HCT116 (cell line): Measurements from ENCODE around the gene DNAJA2. TPM values are rescaled to one million over a fixed set of nuclear protein-coding genes. Genes with fewer than 3 reads are reported as not detected.

Source experiments
- ATAC-seq: fragments of 200-7000 bp; cut with Tn5 transposase; 2 replicates; pipeline ENCODE4 v1.9.1; 2020; ENCODE audit warnings: mild to moderate bottlenecking, moderate library complexity
- BruUV-seq: library from RNA; stranded (reverse); fragments of 400-500 nt; replicated peaks from 2 replicates; lab custom pipeline; 2021; lab: Mats Ljungman, UMichigan
- CTCF ChIA-PET: fragments of 300-600 bp; sonication (Branson Sonifier 250); formaldehyde crosslinking; loops from one replicate; lab custom pipeline; 2021; ENCODE audit warnings: antibody characterized with exemption; lab: Charles Lee
- POLR2A ChIA-PET: fragments of 300-600, 350-600 bp; sonication (Branson Sonifier 250); formaldehyde crosslinking; loops from one replicate; lab custom pipeline; 2021; ENCODE audit warnings: antibody characterized with exemption; lab: Charles Lee
- RAD21 ChIA-PET, 2 experiments: fragments of 300-600 bp; sonication (Branson Sonifier 250); formaldehyde crosslinking; loops; one replicate each; lab custom pipeline; 2023; ENCODE audit warnings: low total read pairs in 2 of 2; ENCODE audit not compliant: uncharacterized antibody in 2 of 2, unreplicated experiment in 2 of 2, low non-redundant PET in 1 of 2; lab: Charles Lee
- DNase-seq: peaks from one replicate; pipeline ENCODE4 v3.0.0-alpha.2; 2010; ENCODE audit warnings: low read depth, low spot score
- H2AFZ ChIP-seq: fragments of 200-600 bp; shearing (Covaris generic), sonication (generic); 2 replicates; pipeline ENCODE4 v1.6.1; 2017; ENCODE audit warnings: low read depth, mixed run types, mixed read lengths, antibody characterized with exemption, low read length; ENCODE audit not compliant: poor library complexity, severe bottlenecking
- H3K27ac ChIP-seq: 2 replicates; pipeline ENCODE4 v1.5.1; 2012; ENCODE audit warnings: low read depth, low read length
- H3K27me3 ChIP-seq: fragments of 200-600 bp; sonication (generic); 2 replicates; pipeline ENCODE4 v1.6.1; 2016; ENCODE audit warnings: mixed run types, low read length, mixed read lengths; ENCODE audit not compliant: insufficient read depth
- H3K36me3 ChIP-seq, 2 experiments: fragments of 200-500 bp in 1 of 2; fragments of 200-600 bp in 1 of 2; sonication (Bioruptor generic) in 1 of 2; sonication (generic) in 1 of 2; 2 replicates each; pipeline versions ENCODE4 v1.5.1 to v1.6.1; 2014 to 2016; ENCODE audit warnings: low read length in 2 of 2, inconsistent platforms in 1 of 2, mixed read lengths in 1 of 2, mixed run types in 1 of 2; ENCODE audit not compliant: insufficient read depth in 2 of 2, control insufficient read depth in 1 of 2
- H3K4me1 ChIP-seq, 2 experiments: fragments of 200-600 bp in 1 of 2; sonication (generic) in 1 of 2; 2 replicates each; pipeline versions ENCODE4 v1.5.1 to v1.6.1; 2012 to 2017; ENCODE audit warnings: low read length in 2 of 2, inconsistent platforms in 1 of 2, mild to moderate bottlenecking in 1 of 2, mixed read lengths in 1 of 2, mixed run types in 1 of 2, moderate library complexity in 1 of 2; ENCODE audit not compliant: insufficient read depth in 2 of 2, control insufficient read depth in 1 of 2
- H3K4me2 ChIP-seq: fragments of 200-600 bp; sonication (generic); 2 replicates; pipeline ENCODE4 v1.6.1; 2017; ENCODE audit warnings: mixed run types, low read length, mixed read lengths
- H3K4me3 ChIP-seq, 2 experiments: fragments of 200-600 bp in 1 of 2; sonication (generic) in 1 of 2; replicated peaks in 1 of 2; 2 replicates each; pipeline ENCODE4 v1.5.1; 2011 to 2016; ENCODE audit warnings: low read length in 2 of 2, control low read depth in 1 of 2, low read depth in 1 of 2, mild to moderate bottlenecking in 1 of 2, mixed read lengths in 1 of 2, mixed run types in 1 of 2
- H3K79me2 ChIP-seq: fragments of 200-600 bp; sonication (generic); 2 replicates; pipeline ENCODE4 v1.6.1; 2017; ENCODE audit warnings: mild to moderate bottlenecking, mixed run types, low read length, moderate library complexity, mixed read lengths; ENCODE audit not compliant: insufficient read depth
- H3K9ac ChIP-seq: fragments of 200-600 bp; sonication (generic); 2 replicates; pipeline ENCODE4 v1.6.1; 2016; ENCODE audit warnings: low read length, mixed read lengths
- H3K9me2 ChIP-seq: fragments of 200-600 bp; sonication (generic), shearing (Covaris generic); 2 replicates; pipeline ENCODE4 v1.6.1; 2017; ENCODE audit warnings: mixed run types, mild to moderate bottlenecking, moderate library complexity; ENCODE audit not compliant: insufficient read depth
- H3K9me3 ChIP-seq, 2 experiments: fragments of 200-500 bp in 1 of 2; fragments of 200-600 bp in 1 of 2; sonication (Bioruptor generic) in 1 of 2; sonication (generic) in 1 of 2; 2 replicates each; pipeline ENCODE4 v1.6.1; 2014 to 2017; ENCODE audit warnings: low read length in 2 of 2, mixed read lengths in 2 of 2, inconsistent platforms in 1 of 2, low read depth in 1 of 2, mild to moderate bottlenecking in 1 of 2, mixed run types in 1 of 2, moderate library complexity in 1 of 2; ENCODE audit not compliant: control insufficient read depth in 1 of 2, insufficient read depth in 1 of 2
- H4K20me1 ChIP-seq: fragments of 200-600 bp; sonication (generic), shearing (Covaris generic); 2 replicates; pipeline ENCODE4 v1.6.1; 2017; ENCODE audit warnings: mixed run types, mild to moderate bottlenecking, moderate library complexity; ENCODE audit not compliant: insufficient read depth
- EZH2 ChIP-seq: fragments of 200-600 bp; sonication (generic); IDR thresholded peaks from 2 replicates; pipeline ENCODE4 v1.6.1; 2017; ENCODE audit warnings: antibody characterized with exemption, mixed run types
- FOSL1 ChIP-seq: IDR thresholded peaks from 2 replicates; pipeline ENCODE4 v1.6.1; 2012; ENCODE audit warnings: low read depth
- RAD21 ChIP-seq: IDR thresholded peaks from 2 replicates; pipeline ENCODE4 v1.6.1; 2012; ENCODE audit warnings: low read depth, mild to moderate bottlenecking
- REST ChIP-seq: IDR thresholded peaks from 2 replicates; pipeline ENCODE4 v1.6.1; 2012; ENCODE audit warnings: low read depth
- TCF7L2 ChIP-seq: IDR thresholded peaks from 2 replicates; pipeline ENCODE4 v1.7.0; 2011; ENCODE audit warnings: borderline replicate concordance, inconsistent platforms; ENCODE audit not compliant: insufficient read depth, insufficient read length; ENCODE audit errors: extremely low read depth
- ZFX ChIP-seq: fragments of 450-650 bp; IDR thresholded peaks from 2 replicates; pipeline ENCODE4 v1.6.1; 2017
- intact Hi-C: fragments of 100-400 bp; cut with micrococcal nuclease; formaldehyde crosslinking; loops from 2 replicates; pipeline ENCODE4 v1.10.0; 2022
- total RNA-seq: library from RNA; stranded (reverse); gene quantifications from one replicate; pipeline ENCODE4 v1.2.1, GENCODE V29; 2021; ENCODE audit not compliant: unreplicated experiment

Gene DNAJA2
- total RNA-seq, 1 experiment from 2014 or later: 68.2 TPM

GRCh38 chr16:46927273-46927672 lies 46.2 kb downstream of the DNAJA2 start:
- H2AFZ ChIP-seq: no peak overlapping the region
- H3K9me2 ChIP-seq: no peaks in the 10 kb centered on the region
- TF ChIP-seq FOSL1 (no peak), TCF7L2 (no peak), REST (no peak), ZFX (no peak), RAD21 (no peak), EZH2 (no peak)
- H3K4me3 ChIP-seq: no peak overlapping the region
- CTCF ChIA-PET: interaction anchor here (1.1 to 1.5 kb wide), 2 partner anchors 73 to 254 kb away, joined by 3 to 6 read pairs; no protein-coding TSS in a partner anchor
- POLR2A ChIA-PET: no interaction called here
- H3K79me2 ChIP-seq: no peaks in the 10 kb centered on the region
- ATAC-seq: no peak
- H3K27ac ChIP-seq: no peak overlapping the region
- no peak for DNase-seq
- H3K27me3 ChIP-seq: no peaks in the 10 kb centered on the region
- no peaks in the 10 kb centered on the region for H4K20me1 ChIP-seq
- H3K9me3 ChIP-seq: no peaks in the 10 kb centered on the region
- intact Hi-C loops: loop anchor here (5.0 kb wide), 1 partner anchor 255 kb away; no protein-coding TSS in a partner anchor
- H3K4me1 ChIP-seq: peaks cover 0 to 2% of the 10 kb centered on the region in 2 experiments; a peak in 1 of 4 replicates
- RAD21 ChIA-PET: no interaction called here
- no peak overlapping the region for H3K4me2 ChIP-seq
- no TSS peak for BruUV-seq
- H3K9ac ChIP-seq: no peak overlapping the region
- H3K36me3 ChIP-seq: peaks cover 8% of the 10 kb centered on the region in 2 experiments; a peak in 3 of 4 replicates
